ENCODE results near the gene CCDC88C.

Gene CCDC88C

DNA sequence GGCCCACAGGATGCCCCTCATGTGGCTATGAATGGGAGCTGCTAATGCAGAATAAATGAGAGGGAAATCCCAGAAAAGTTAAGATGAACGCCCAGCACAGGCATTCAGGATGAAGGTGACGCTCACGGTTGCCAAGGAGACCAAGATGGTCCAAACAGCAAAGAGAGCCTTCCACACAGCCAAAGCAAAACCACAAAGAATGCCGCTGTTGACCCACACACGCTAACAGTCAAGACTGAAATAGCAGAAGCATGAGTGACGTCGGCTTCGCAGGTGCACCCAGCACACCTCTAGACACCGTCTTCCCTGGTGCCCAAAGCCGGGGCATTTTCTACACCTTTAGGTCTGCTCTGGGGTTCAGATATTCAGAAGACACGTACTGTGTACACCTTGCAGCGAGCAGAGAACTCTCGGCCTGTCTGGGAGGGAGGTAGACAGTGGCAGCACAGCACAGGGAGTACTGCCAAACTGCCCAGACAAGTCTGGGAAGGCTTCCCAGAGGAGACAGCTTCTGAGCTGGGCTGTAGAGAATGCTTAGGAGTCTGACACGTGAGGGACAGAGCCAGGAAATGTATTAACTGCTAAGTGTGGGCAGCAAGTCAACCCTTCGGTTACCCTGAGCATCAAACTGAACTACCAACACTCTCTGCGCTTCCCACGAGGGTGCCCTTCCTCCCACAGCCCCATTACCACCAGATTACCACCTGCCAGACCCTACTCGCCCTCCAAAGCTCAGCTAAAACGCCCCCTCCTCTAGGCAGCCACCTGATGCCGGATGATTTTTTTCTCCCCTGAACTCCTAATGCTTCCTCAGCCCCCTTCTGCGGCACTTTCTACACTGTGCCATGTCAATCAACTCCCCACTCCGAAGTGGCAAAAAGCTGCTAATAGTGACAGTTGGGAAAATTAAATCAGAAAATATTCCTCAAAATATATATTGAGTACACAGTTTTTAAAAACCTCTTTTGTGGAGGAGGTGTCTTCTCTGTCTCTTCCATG lies 50.1 kb downstream of the CCDC88C start:
- in situ Hi-C loops (cut with MboI; ENCODE audit: low sequenced_read_pairs): no loop called here

- in situ Hi-C loops (cut with MboI; ENCODE audit: low sequenced_read_pairs): no loop called here
These were observed 50.9 kb downstream of the CCDC88C start for GRCh38 chr14:91366749-91367148.

GRCh38 chr14:91365552-91365951 lies 52.1 kb downstream of the CCDC88C start:
- in situ Hi-C loops (cut with MboI; ENCODE audit: low sequenced_read_pairs): no loop called here

GRCh38 chr14:91364524-91365270 lies 52.9 kb downstream of the CCDC88C start:
- in situ Hi-C loops (cut with MboI; ENCODE audit: low sequenced_read_pairs): no loop called here

- in situ Hi-C loops (cut with MboI; ENCODE audit: low sequenced_read_pairs): no loop called here
These were observed 53.7 kb downstream of the CCDC88C start for GRCh38 chr14:91363776-91364523.

DNA sequence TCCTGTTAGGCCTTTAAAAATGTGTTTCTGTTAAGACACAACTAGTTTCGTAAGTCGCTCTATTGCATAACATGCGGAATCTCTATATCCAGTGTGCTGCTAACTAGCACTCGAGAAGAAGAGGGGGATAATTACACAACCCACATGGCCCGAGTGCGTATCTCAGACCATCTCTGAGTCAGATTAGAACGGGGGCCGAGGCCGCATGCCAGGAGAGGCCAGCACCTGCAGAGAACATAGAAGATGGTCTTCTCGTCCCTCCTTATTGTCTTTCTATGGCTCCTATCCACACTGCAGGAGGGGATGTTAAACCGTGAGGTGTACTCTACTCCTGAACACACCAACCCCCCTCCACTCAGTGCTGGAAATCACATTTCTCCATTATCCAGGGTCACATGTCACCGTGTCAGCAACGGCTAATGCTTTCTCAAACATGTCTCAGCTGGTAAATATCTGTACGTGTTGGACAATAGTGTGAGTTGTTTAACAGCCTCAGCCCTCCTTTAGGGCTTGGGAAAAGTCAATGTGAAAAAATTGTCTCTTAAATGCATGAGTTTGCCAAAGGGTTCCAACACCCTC lies 56.3 kb downstream of the CCDC88C start:
- in situ Hi-C loops (cut with MboI; ENCODE audit: low sequenced_read_pairs): no loop called here

DNA sequence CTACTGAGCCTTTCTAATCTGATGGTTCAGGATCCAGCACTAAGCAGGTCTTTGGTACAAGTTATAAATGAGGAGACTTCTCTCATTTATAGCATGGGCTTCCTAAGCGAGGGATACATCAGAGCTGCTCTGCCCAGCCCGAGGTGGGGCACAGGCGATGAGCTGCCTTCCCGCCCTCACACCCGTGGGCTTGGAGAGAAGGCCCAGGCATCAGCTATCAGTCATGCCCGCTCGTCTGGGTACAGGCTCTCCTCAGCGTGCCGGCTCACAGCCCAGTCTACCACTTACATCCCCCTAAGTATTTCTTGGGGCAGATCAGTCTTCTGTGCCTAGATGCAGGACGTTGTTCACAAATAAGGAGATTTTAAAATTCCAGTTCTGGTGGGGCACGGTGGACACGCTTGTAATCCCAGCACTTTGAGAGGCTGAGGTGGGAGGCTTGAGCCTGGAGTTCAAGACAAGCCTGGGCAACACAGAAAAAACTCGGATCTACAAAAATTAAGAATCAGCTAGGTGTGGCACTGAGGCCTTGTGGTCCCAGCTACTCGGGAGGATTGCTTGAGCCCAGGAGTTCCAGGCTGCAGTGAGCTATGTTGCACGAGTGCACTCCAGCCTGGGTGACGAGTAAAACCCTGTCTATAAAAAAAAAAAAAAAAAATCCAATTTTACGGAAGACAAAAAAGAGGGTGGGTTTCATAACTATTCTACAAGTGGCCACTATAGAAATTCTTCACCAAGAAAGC lies 57.0 kb downstream of the CCDC88C start:
- in situ Hi-C loops (cut with MboI; ENCODE audit: low sequenced_read_pairs): no loop called here

- in situ Hi-C loops (cut with MboI; ENCODE audit: low sequenced_read_pairs): no loop called here
These were observed 58.9 kb downstream of the CCDC88C start for GRCh38 chr14:91358654-91359220.

- in situ Hi-C loops (cut with MboI; ENCODE audit: low sequenced_read_pairs): no loop called here
These were observed 59.6 kb downstream of the CCDC88C start for GRCh38 chr14:91358025-91358319.

GRCh38 chr14:91357272-91358024 lies 60.2 kb downstream of the CCDC88C start:
- in situ Hi-C loops (cut with MboI; ENCODE audit: low sequenced_read_pairs): no loop called here

DNA sequence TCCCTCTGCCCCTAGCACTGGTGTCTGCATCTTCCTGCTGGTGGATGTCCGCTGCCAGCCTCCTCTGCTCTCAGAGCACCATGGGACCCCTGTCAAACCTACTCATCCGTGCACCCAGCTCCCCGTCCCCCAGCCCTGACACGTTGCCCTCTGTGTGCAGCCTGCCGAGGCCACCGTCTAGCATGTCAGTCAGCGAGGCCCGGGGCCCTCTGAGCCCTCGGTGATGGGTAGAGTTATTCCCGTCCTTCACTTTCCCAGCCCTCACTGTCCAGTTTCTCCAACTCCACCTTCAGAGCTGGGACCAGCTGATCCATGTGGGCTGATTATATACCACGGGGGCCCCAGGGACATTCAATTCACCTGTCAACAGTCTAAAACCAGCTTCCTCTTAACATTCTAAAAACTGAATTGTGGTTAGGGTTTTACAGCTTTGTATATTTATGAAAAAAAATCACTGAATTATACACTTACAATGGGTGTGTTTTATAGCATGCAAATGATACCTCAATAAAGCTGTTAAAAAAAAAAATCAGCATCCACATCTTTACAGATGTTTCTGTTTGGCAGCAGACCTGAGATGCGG lies 61.3 kb downstream of the CCDC88C start:
- in situ Hi-C loops (cut with MboI; ENCODE audit: low sequenced_read_pairs): no loop called here

GRCh38 chr14:91354979-91355685 lies 62.5 kb downstream of the CCDC88C start:
- in situ Hi-C loops (cut with MboI; ENCODE audit: low sequenced_read_pairs): no loop called here

DNA sequence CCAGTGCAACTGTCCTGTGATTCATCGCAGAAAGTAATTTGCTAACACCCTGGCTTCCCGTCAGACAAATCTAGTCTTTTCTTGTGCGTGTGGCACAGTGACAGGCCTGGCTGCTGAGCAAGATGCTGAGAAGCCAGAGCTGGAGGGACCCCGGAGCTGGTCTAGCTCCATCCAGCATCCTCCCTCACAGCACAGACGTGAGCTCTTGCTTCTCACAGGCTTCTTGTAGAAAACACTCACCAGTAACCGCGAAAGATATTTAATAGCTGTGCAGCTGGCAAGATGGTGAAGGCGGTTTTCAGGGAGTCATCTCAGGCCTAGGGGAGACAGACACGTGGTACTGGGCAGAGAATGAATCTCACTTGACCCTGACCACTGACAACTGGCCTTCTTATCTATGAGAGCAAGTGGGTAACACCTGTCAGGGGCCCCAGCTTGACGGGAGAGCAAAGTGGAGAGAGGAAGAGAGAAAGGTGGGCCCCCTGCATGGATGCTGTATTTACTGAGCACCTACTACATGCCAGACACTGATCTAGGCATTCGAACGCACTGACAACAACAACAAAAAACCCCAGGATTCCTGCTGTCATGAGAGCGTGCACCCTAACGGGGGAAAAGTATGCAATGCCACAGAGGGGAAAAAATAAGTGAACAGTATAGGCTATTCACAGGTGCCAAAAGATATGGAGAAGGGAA lies 63.3 kb downstream of the CCDC88C start:
- in situ Hi-C loops (cut with MboI; ENCODE audit: low sequenced_read_pairs): no loop called here

DNA sequence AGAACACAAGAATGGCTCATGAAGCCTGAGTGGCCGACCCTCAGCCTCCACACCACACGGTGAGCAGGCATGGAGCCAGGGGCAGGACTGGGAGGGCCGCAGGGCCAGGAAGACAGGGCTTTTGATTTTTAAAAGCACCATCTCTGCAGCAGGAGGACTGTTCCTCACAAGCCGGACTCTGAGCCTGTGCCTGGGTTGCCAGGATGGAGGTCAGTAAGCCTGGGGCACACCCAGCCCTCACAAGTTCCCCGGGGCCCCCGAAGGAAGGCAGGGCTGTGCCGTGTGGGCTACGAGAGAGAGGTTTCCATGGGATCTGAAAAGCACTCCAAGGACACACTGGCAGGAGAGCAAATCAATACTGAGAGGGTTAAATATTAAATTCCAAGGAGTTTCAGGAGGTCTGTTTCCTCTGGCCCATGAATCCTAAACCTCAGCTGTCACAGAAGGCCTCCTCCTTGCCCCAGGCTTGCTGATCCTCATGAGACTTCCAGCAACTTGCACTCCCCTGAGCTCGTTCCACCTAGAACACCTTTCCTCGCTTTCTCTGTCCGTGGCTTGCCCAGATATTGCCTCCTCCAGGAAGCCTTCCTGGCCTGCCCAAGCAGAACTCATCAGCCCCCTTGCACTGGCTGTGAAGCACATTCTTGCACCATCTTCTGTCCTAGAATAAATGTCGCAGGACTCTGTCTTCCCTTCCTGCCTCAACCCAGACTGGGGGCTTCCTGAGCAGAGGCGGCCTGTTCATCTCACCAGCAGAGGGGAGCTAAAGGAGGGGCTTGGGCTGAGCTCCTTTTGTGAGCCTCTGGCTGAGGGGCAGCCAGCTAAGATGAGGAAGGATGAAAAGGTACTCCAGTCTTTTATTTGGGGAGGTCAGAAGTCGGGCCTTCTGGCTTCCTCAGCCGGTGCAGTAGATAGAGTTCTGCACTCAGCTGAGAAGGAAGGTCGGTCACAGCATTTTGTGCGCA lies 64.6 kb downstream of the CCDC88C start:
- in situ Hi-C loops (cut with MboI; ENCODE audit: low sequenced_read_pairs): no loop called here

DNA sequence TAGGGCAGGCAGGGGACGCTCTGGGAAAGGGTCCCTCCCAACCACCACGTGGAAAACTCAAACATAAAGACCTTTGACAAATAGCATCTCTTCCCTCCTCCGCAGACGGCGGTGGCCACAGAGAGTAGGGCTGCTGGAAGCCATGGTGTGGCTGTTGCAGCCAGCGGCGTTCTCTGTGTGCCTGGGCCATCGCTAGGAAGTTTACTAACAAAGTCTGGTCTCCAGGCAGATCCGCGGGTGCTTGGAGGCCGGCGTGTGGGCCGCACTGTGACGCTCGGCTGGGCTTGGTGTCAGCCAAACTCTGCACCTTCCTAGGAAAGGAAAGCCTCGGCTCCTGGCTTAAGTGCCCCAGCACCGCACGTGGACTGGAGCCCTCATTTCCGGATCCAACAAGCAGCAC lies 65.6 kb downstream of the CCDC88C start:
- in situ Hi-C loops (cut with MboI; ENCODE audit: low sequenced_read_pairs): no loop called here

DNA sequence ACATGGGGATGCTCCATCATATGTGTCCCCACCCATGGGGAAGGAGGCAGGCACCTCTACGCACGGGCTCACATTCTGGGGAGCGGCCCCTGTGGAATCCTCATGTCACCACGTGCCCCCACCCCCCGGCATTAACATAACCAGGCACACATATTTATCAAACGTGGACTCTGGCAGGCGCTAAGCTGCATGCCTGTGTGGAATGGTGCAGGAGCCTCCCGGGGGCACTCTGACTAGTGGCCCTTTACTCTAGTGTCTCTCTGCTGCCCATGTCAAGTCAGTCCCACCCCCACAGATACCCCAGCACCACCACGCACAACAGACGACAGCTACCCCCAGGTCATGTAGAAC lies 66.1 kb downstream of the CCDC88C start:
- in situ Hi-C loops (cut with MboI; ENCODE audit: low sequenced_read_pairs): no loop called here
